Activated CD8-positive, alpha-beta memory T cell treated with anti-CD3 and anti-CD28 coated beads, Interleukin-2, amount 50 U/mL, for 1 hour (primary cell): ENCODE measurements around the gene NOXA1.
A peak's percentile ranks its signal among the peaks of the same experiment; 100 is the strongest.
"Not testable (repeated sequence)": the region's sequence is repeated elsewhere in the genome, so short reads cannot be mapped to it uniquely, and the experiment has no call there.

Experiments used
- DNase-seq: peaks from one replicate; pipeline ENCODE4 v3.0.0-alpha.2; 2020; ENCODE audit errors: extremely low read depth

The NOXA1 gene, protein sequence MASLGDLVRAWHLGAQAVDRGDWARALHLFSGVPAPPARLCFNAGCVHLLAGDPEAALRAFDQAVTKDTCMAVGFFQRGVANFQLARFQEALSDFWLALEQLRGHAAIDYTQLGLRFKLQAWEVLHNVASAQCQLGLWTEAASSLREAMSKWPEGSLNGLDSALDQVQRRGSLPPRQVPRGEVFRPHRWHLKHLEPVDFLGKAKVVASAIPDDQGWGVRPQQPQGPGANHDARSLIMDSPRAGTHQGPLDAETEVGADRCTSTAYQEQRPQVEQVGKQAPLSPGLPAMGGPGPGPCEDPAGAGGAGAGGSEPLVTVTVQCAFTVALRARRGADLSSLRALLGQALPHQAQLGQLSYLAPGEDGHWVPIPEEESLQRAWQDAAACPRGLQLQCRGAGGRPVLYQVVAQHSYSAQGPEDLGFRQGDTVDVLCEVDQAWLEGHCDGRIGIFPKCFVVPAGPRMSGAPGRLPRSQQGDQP

DNA sequence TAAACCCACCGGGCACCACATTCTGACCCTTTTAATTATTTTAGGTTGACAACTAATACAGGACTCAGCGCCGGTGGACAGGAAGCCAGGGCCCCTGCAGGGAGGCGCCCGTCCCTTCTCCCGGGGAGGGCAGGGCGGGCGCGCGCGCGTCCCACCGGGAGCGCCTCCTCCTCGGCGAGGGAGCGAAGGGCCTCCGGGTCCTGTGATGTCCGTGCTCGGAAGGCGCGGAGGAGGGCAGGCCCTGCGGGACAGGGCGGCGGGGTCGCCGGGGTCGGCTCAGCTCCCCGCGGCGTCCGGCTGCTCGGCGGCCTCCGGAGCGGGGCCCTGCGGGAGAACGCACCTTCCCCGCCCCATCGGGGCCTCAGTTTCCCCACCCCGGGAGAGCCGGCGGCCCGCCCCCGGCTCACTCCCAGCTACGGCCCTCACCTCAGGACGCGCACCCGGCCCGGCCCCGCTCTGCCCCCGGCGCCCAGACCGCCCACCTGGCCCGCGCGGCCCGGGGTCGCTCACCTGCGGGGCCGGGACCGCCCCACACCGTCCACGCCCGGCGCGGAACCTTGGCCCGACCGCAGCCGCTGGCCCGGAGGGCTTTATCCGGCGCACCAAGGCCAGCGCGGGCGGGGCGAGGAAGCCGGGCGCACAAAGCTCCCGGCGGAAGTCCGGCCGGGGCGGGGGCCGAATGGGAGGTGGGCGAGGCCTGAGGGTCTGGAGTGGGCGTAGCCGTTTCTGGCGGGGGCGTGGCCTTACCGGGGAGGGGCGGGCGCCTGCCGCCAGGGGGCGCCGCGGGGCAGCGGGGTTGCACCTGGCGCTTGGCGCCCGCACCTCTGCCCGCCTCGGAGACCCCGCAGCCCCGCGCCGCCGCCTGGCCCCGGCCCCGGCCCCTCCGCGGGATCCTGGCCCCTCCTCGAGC lies at the start of gene NOXA1, which contains the start of gene EXD3:
Gene NOXA1, plus strand, starts transcription at position 790 of the 910 bp plus-strand sequence. CDS start 137 bp downstream, outside the sequence.
Gene EXD3, minus strand, starts transcription at position 559 of the 910 bp plus-strand sequence. CDS start 27,805 bp downstream, outside the sequence.
- DNase-seq = peak; percentile 85

DNA sequence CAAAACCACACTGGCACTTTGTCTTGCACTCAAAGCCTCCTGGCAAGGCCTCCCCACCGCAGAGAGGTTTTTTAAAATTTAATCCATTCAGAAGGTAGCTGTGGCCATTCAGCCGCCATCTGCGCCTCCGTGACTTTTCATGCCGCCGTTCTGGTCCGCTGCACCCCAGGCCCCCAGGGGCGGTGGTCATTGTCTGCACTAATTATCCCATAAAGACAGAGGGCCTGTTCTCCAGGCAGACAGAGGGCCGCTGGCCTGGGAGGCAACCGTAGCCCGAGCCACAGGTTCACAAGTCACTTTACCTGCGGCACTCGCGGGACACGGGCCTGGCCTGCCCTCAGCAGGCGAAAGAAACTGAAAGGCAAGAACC lies 49.6 kb upstream of the NOXA1 start:
- DNase-seq = no peak

GRCh38 chr9:137374131-137374845 lies 48.9 kb upstream of the NOXA1 start:
- no peak for DNase-seq

DNA sequence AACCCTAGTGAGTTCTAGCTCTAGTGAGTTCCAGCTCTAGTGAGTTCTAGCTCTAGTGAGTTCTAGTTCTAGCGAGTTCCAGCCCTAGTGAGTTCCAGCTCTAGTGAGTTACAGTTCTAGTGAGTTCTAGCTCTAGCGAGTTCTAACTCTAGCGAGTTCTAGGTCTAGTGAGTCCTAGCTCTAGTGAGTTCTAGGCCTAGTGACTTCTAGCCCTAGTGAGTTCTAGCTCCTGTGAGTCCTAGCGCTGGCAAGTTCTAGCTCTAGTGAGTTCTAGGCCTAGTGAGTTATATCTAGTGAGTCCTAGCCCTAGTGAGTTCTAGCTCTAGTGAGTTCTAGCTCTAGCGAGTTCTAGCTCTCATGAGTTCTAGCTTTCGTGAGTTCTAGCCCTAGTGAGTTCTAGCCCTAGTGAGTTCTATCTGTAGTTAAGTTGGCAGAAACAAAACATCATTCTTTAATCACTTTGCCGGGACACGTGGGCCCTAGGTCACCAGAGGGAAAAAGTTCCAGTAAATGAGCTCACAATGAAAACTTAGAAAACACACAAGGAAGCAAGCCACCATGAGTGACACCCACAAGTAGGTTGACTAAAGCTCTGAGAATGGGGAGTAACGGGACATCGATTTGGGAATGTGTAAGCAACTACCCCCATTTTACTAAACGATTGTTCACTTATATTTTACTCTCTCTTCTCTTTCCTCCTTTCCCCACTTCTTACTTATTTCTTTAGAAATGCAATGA lies 47.7 kb upstream of the NOXA1 start:
- no peak for DNase-seq

GRCh38 chr9:137376386-137376785 lies 46.8 kb upstream of the NOXA1 start:
- no peak for DNase-seq

GRCh38 chr9:137378688-137379410 lies 44.3 kb upstream of the NOXA1 start:
- not testable (repeated sequence) for DNase-seq

DNA sequence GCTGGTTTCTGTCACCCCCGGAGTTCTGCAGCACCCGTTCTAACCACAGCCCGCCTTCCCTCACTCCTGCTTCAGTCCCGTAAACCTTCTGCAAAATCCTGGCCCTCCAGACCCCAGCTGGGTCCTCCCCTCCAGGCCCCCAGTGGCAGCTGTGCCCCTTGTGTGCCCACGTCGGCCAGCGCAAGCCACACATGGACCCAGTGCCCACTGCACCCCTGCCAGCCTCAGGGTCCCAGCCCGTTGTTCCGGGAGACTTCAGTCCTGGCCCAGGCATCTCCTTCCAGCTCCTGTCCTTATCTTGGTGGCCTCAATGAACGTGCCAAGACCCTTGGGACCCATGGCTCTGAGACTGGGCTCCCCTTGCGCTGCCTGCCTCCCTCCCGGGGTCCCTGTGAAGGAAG lies 43.4 kb upstream of the NOXA1 start:
- no peak for DNase-seq

GRCh38 chr9:137380171-137380570 lies 43.0 kb upstream of the NOXA1 start:
- no peak for DNase-seq

GRCh38 chr9:137380606-137381005 lies 42.6 kb upstream of the NOXA1 start:
- no peak for DNase-seq

DNA sequence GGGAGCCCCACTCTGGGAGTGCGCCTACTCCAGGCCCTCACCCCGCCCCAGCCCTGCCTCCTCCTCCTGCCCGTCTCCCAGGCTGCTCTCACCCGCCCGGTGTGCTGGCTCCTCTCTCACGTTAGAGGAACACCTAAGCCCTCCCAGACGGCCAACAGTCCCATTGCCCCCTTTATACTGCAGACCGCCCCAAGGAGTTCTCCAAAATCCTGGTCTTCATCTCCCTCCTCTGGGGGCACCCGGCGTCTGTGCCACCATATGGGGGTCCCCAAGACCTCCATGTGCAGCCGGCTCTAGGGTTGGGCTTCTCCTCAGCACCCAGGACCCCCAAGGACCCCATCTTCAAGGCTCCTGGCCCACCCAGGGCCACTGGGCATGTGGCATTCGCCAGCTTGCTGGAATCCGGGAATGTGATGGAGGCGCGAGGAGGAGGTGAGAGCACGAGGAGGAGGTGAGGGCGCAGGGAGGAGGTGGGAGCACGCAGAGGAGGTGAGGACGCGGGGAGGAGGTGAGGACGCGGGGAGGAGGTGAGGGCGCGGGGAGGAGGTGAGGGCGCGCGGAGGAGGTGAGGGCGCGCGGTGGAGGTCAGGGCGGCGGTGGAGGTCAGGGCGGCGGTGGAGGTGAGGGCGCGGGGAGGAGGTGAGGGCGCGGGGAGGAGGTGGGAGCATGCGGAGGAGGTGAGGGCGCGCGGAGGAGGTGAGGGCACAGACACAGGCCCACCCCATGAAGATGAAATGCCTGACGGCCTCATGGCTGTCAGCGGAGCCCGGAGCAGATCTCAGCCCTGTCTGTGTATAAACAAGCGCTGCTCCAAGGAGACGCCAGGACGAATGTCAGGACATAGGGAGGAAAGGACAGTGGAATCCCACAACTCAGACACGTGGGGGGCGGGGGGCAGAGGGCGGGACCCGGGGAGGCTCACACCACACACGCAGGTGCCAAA lies 41.4 kb upstream of the NOXA1 start:
- no peak for DNase-seq

DNA sequence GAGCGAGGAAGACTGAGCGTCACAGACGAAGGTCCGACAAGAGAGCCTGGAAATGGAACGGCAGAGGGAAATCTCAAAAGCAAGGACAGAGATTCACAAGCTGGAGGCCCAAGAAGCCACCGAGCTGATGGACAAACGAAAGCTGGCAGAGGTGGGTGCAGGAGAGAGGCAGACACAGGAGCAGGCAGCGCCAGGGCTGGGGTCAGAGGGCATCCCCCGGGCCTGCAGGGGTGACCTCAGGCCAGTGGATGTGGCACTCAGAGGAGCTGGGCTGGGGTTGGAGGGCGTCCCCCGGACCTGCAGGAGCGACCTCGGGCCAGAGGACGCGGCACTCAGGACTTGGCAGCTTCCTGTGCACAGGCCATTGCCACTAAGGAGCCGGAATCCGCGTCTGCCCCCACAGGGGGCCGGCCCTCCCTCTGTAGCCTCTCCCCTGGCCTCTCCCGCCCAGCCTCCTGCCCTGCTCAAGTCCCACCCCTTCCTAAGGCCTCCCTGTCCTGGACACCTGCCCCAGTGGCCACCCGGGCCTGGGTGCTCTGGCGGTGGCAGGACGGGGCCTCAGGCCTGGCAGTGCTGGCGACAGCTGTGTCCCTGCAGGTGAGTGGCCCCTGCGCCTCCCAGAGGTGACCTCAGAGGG lies 40.6 kb upstream of the NOXA1 start:
- DNase-seq = no peak

DNA sequence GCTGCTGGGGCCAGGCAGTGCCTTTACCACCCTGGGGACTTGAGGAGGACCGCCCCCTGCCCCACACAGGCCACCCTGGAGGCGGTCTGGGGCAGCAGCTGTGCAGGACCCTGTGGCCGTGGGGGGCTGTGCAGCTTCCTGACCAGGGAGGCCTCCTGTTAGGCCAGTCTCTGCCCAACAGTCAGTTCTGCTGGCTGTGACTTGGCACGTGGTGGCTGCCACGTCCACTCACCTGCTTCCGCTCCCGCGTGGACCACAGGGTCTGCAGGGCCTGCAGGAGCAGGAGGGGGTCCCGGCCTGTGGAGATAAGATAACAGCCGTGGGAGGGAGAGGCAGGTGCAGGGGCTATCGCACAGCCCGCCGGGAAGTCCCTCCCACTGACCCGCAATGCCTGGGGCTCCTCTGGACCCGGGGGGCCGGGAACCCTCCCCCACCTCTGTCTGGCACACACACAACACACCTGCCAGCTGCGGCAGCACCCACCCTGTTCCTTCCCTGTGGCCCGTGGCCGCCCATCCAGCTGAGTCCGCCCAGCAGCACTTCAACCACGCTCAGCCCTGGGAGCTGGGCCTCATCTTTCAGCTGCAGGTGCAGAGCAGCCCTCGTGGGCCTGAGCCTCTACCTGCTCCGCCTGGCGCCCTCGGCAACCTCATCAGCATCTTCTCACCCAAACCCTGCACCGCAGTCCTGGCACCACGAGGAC lies 40.0 kb upstream of the NOXA1 start:
- DNase-seq = no peak

- DNase-seq = no peak
These were observed 39.1 kb upstream of the NOXA1 start for GRCh38 chr9:137383784-137384756.

DNA sequence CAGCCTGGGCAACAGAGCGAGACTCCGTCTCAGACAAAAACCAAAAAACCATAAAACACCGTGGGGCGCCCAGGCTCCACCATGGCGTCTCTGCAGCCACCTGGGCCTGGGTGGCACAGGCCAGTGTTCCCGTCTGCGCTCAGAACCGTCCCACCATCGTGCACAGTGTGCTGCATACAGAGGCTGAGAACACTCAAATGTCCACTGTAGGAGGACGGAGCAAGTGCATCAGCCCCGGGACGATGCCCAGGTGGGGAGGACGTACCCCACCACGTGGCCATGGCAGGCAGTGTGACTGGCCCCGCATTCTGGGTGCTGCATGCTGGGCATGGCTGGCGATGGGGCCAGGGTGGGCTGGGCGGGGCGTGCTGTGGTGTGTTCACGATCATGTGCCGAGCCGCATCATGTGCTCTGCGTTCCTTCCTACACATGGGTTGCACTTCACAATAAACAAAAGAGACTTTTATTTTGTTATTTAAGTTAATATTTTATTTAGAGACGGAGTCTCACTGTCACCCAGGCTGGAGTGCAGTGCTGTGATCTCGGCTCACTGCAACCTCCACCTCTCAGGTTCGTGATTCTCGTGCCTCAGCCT lies 38.0 kb upstream of the NOXA1 start:
- DNase-seq = no peak

GRCh38 chr9:137386507-137387113 lies 36.6 kb upstream of the NOXA1 start:
- DNase-seq = not testable (repeated sequence)
